Effector memory CD4-positive, alpha-beta T cell (primary cell): Measurements from ENCODE around the gene EEF2.
"Not testable (repeated sequence)": the region's sequence is repeated elsewhere in the genome, so short reads cannot be mapped to it uniquely, and the experiment has no call there.

ENCODE experiments used
- DNase-seq, 3 donors: peaks; one replicate each; pipeline ENCODE4 v3.0.0-alpha.2; 2020
- H3K27ac ChIP-seq: 2 replicates; pipeline ENCODE4 v1.7.0; 2013; ENCODE audit warnings: mild to moderate bottlenecking, low read length, moderate library complexity; ENCODE audit not compliant: insufficient read depth, poor library complexity, severe bottlenecking
- H3K27me3 ChIP-seq: replicated peaks from 2 replicates; pipeline ENCODE4 v1.7.0; 2013; ENCODE audit warnings: mild to moderate bottlenecking, low read length; ENCODE audit not compliant: insufficient read depth, control insufficient read depth, poor library complexity, severe bottlenecking
- H3K36me3 ChIP-seq: 2 replicates; pipeline ENCODE4 v1.7.0; 2013; ENCODE audit warnings: mild to moderate bottlenecking, low read length, moderate library complexity; ENCODE audit not compliant: control insufficient read depth, insufficient read depth
- H3K4me1 ChIP-seq: 2 replicates; pipeline ENCODE4 v1.7.0; 2013; ENCODE audit warnings: low read length, mild to moderate bottlenecking; ENCODE audit not compliant: control insufficient read depth, insufficient read depth, poor library complexity, severe bottlenecking
- H3K4me3 ChIP-seq: 2 replicates; pipeline ENCODE4 v1.7.0; 2013; ENCODE audit warnings: low read length, low read depth, mild to moderate bottlenecking; ENCODE audit not compliant: insufficient read depth, poor library complexity, severe bottlenecking
- H3K9me3 ChIP-seq: 2 replicates; pipeline ENCODE4 v1.7.0; 2013; ENCODE audit warnings: mild to moderate bottlenecking, low read length, moderate library complexity; ENCODE audit not compliant: control insufficient read depth

EEF2 gene

GRCh38 chr19:3968556-3969434 is 16.5 kb downstream of the EEF2 start:
- Histone ChIP-seq H3K4me1 (peaks cover 15% of the 10 kb centered on the region), H3K36me3 (peaks cover 28% of the 10 kb centered on the region), H3K4me3 (no peak overlapping the region), H3K9me3 (no peaks in the 10 kb centered on the region), H3K27ac (no peak overlapping the region), H3K27me3 (no peaks in the 10 kb centered on the region)
- no peak for DNase-seq

GRCh38 chr19:3967983-3968382 is 17.3 kb downstream of the EEF2 start:
- H3K9me3 ChIP-seq, DNase-seq, H3K4me3 ChIP-seq, H3K27me3 ChIP-seq, H3K27ac ChIP-seq: not testable (repeated sequence)
- H3K4me1 ChIP-seq = peaks cover 15% of the 10 kb centered on the region
- H3K36me3 ChIP-seq = peaks cover 36% of the 10 kb centered on the region

- no peak for DNase-seq
- Histone ChIP-seq H3K4me3 (no peak overlapping the region), H3K27me3 (no peaks in the 10 kb centered on the region), H3K9me3 (no peaks in the 10 kb centered on the region), H3K36me3 (peaks cover 42% of the 10 kb centered on the region), H3K27ac (no peak overlapping the region), H3K4me1 (peaks cover 13% of the 10 kb centered on the region)
These were observed 18.9 kb downstream of the EEF2 start for GRCh38 chr19:3966051-3967017.

- Histone ChIP-seq H3K36me3 (peaks cover 60% of the 10 kb centered on the region), H3K9me3 (no peaks in the 10 kb centered on the region), H3K4me3 (no peak overlapping the region), H3K4me1 (no peaks in the 10 kb centered on the region), H3K27ac (no peak overlapping the region), H3K27me3 (no peaks in the 10 kb centered on the region)
- DNase-seq = no peak
These were observed 20.7 kb downstream of the EEF2 start for GRCh38 chr19:3964256-3965194.

- H3K4me1 ChIP-seq = no peaks in the 10 kb centered on the region
- no peaks in the 10 kb centered on the region for H3K27me3 ChIP-seq
- H3K36me3 ChIP-seq = peaks cover 66% of the 10 kb centered on the region
- no peaks in the 10 kb centered on the region for H3K9me3 ChIP-seq
- H3K27ac ChIP-seq = no peak overlapping the region
- no peak overlapping the region for H3K4me3 ChIP-seq
- DNase-seq = no peak
These were observed 21.6 kb downstream of the EEF2 start for GRCh38 chr19:3963458-3964255.

- DNase-seq = no peak
- H3K4me1 ChIP-seq = no peaks in the 10 kb centered on the region
- no peak overlapping the region for H3K27ac ChIP-seq
- no peaks in the 10 kb centered on the region for H3K9me3 ChIP-seq
- H3K36me3 ChIP-seq = peaks cover 65% of the 10 kb centered on the region
- no peak overlapping the region for H3K4me3 ChIP-seq
- H3K27me3 ChIP-seq = no peaks in the 10 kb centered on the region
These were observed 24.3 kb downstream of the EEF2 start for GRCh38 chr19:3961007-3961406.

- H3K4me3 ChIP-seq = no peak overlapping the region
- H3K27me3 ChIP-seq = no peaks in the 10 kb centered on the region
- peaks cover 56% of the 10 kb centered on the region for H3K36me3 ChIP-seq
- H3K27ac ChIP-seq = no peak overlapping the region
- no peaks in the 10 kb centered on the region for H3K4me1 ChIP-seq
- DNase-seq = no peak
- no peaks in the 10 kb centered on the region for H3K9me3 ChIP-seq
These were observed 25.5 kb downstream of the EEF2 start for GRCh38 chr19:3959766-3960131.

GRCh38 chr19:3958836-3959765 is 26.2 kb downstream of the EEF2 start:
- no peak overlapping the region for H3K4me3 ChIP-seq
- peaks cover 51% of the 10 kb centered on the region for H3K36me3 ChIP-seq
- no peaks in the 10 kb centered on the region for H3K27me3 ChIP-seq
- no peaks in the 10 kb centered on the region for H3K9me3 ChIP-seq
- DNase-seq = no peak
- no peak overlapping the region for H3K27ac ChIP-seq
- no peaks in the 10 kb centered on the region for H3K4me1 ChIP-seq
